HepG2 (cell line): Measurements from ENCODE around the gene MST1. TPM values are rescaled to one million over a fixed set of nuclear protein-coding genes. Genes with fewer than 3 reads are reported as not detected.

Experiments used
- CCDC6 ChIP-seq: sonication (generic); formaldehyde crosslinking; IDR thresholded peaks from 2 replicates; pipeline ENCODE4 v1.8.1; 2022; ENCODE audit warnings: mild to moderate bottlenecking, missing genetic modification reagents, moderate library complexity
- CENPX ChIP-seq: sonication (generic); formaldehyde crosslinking; IDR thresholded peaks from 2 replicates; pipeline ENCODE4 v1.9.0; 2021; ENCODE audit warnings: mild to moderate bottlenecking, missing genetic modification reagents, moderate library complexity
- DPF2 ChIP-seq: sonication (generic); formaldehyde crosslinking; IDR thresholded peaks from 2 replicates; pipeline ENCODE4 v1.4.0; 2020; ENCODE audit warnings: mild to moderate bottlenecking, low read depth, missing genetic modification reagents, borderline replicate concordance
- HHEX ChIP-seq: IDR thresholded peaks from 2 replicates; pipeline ENCODE4 v1.6.1; 2016; ENCODE audit warnings: control low read depth
- HNRNPH1 ChIP-seq: fragments of 200-400 bp; formaldehyde crosslinking; optimal IDR thresholded peaks from 2 replicates; pipeline ENCODE3; 2017; ENCODE audit warnings: mild to moderate bottlenecking, low read depth, low read length
- MLLT10 ChIP-seq: sonication (generic); formaldehyde crosslinking; IDR thresholded peaks from 2 replicates; pipeline ENCODE4 v1.4.0; 2020; ENCODE audit warnings: missing genetic modification reagents
- RFX3 ChIP-seq: IDR thresholded peaks from 2 replicates; pipeline ENCODE4 v1.6.1; 2016; ENCODE audit warnings: missing biosample characterization, missing genetic modification reagents
- SETDB1 ChIP-seq: sonication (generic); formaldehyde crosslinking; IDR thresholded peaks from 2 replicates; pipeline ENCODE4 v1.5.1; 2020; ENCODE audit warnings: missing genetic modification reagents, mild to moderate bottlenecking, borderline replicate concordance
- SMARCC2 ChIP-seq: fragments of 450-650 bp; IDR thresholded peaks from 2 replicates; pipeline ENCODE4 v1.6.1; 2017; ENCODE audit warnings: antibody characterized with exemption, mild to moderate bottlenecking
- SP1 ChIP-seq, 2 experiments: fragments of 450-650 bp in 1 of 2; sonication (generic) in 1 of 2; formaldehyde crosslinking in 1 of 2; IDR thresholded peaks; 2 replicates each; pipeline versions ENCODE4 v1.4.0 to v1.6.1; 2016 to 2020; ENCODE audit warnings: missing genetic modification reagents in 1 of 2
- TARDBP ChIP-seq: sonication (generic); formaldehyde crosslinking; IDR thresholded peaks from 2 replicates; pipeline ENCODE4 v1.8.0; 2022; ENCODE audit warnings: mild to moderate bottlenecking, missing genetic modification reagents
- USF2 ChIP-seq, 2 experiments: sonication (generic) in 1 of 2; formaldehyde crosslinking in 1 of 2; IDR thresholded peaks; 2 replicates each; pipeline versions ENCODE4 v1.5.1 to v1.6.1; 2011 to 2020; ENCODE audit warnings: borderline replicate concordance in 1 of 2, low read depth in 1 of 2, low read length in 1 of 2, mild to moderate bottlenecking in 1 of 2, missing genetic modification reagents in 1 of 2, moderate library complexity in 1 of 2
- ZBTB26 ChIP-seq: IDR thresholded peaks from 2 replicates; pipeline ENCODE4 v1.6.1; 2016; ENCODE audit warnings: missing compliant biosample characterization, missing genetic modification reagents, borderline replicate concordance
- ZBTB39 ChIP-seq: sonication (generic); formaldehyde crosslinking; IDR thresholded peaks from 2 replicates; pipeline ENCODE4 v1.5.0; 2020; ENCODE audit warnings: missing genetic modification reagents
- ZIK1 ChIP-seq: sonication (generic); formaldehyde crosslinking; IDR thresholded peaks from 2 replicates; pipeline ENCODE4 v1.5.0; 2020; ENCODE audit warnings: mild to moderate bottlenecking, low read depth, missing genetic modification reagents, borderline replicate concordance
- ZKSCAN8 ChIP-seq: IDR thresholded peaks from 2 replicates; pipeline ENCODE4 v1.6.1; 2016; ENCODE audit warnings: borderline replicate concordance, missing genetic modification reagents, missing compliant biosample characterization
- ZNF24 ChIP-seq: fragments of 450-650 bp; IDR thresholded peaks from 2 replicates; pipeline ENCODE4 v1.6.1; 2017; ENCODE audit warnings: antibody characterized with exemption, mild to moderate bottlenecking
- ZNF317 ChIP-seq: sonication (generic); formaldehyde crosslinking; IDR thresholded peaks from 2 replicates; pipeline ENCODE4 v1.5.0; 2020; ENCODE audit warnings: mild to moderate bottlenecking, missing genetic modification reagents
- ZNF335 ChIP-seq: sonication (generic); formaldehyde crosslinking; IDR thresholded peaks from 2 replicates; pipeline ENCODE4 v1.4.0; 2020; ENCODE audit warnings: missing genetic modification reagents
- ZNF431 ChIP-seq: sonication (generic); formaldehyde crosslinking; IDR thresholded peaks from 2 replicates; pipeline ENCODE4 v1.9.0; 2022; ENCODE audit warnings: missing genetic modification reagents, low read depth, mild to moderate bottlenecking, borderline replicate concordance
- ZNF44 ChIP-seq: sonication (generic); formaldehyde crosslinking; IDR thresholded peaks from 2 replicates; pipeline ENCODE4 v1.5.1; 2020; ENCODE audit warnings: mild to moderate bottlenecking, missing genetic modification reagents
- ZNF510 ChIP-seq: sonication (generic); formaldehyde crosslinking; IDR thresholded peaks from 2 replicates; pipeline ENCODE4 v1.4.0; 2020; ENCODE audit warnings: low read depth, mild to moderate bottlenecking, missing genetic modification reagents
- ZNF780A ChIP-seq: sonication (generic); formaldehyde crosslinking; IDR thresholded peaks from 2 replicates; pipeline ENCODE4 v1.8.0; 2022; ENCODE audit warnings: mild to moderate bottlenecking, missing genetic modification reagents, moderate library complexity
- polyA plus RNA-seq, 8 experiments: library from polyadenylated mRNA; depleted of rRNA in 3 of 8; stranded (reverse) in 7 of 8; unstranded in 1 of 8; fragments of >200 nt; fragmentation: Illumina TruSeq in 4 of 8; extraction: Trizol in 4 of 8; gene quantifications; 2 replicates each; pipeline versions ENCODE4 v1.2.1 to v1.2.3, GENCODE V29; 2011 to 2016; ENCODE audit warnings: low read depth in 4 of 8, missing spikeins in 1 of 8, mixed read lengths in 1 of 8; ENCODE audit not compliant: insufficient read depth in 1 of 8
- total RNA-seq, 5 experiments: library from RNA; depleted of rRNA; stranded (reverse); fragments of >200 nt; fragmentation: Illumina TruSeq; extraction: Trizol; gene quantifications; 2 replicates each; pipeline ENCODE4 v1.2.3, GENCODE V29; 2016; ENCODE audit warnings: low read depth in 1 of 5

MST1 gene
- total and polyA plus RNA-seq, 2 of the 13 experiments (the other 11 are each of a cell fraction or from before 2014, with no cell fraction given), result 189 to 452 TPM

- TF ChIP-seq ZNF780A (CRISPR knock-in tag) (peak; percentile 74), ZBTB26 (CRISPR knock-in tag) (peak; percentile 68; the same call in 1 of the 2 replicates), ZNF335 (0 out of 2 replicates have a peak, but pooled peaks have one; percentile 25), ZBTB39 (CRISPR knock-in tag) (0 out of 2 replicates have a peak, but pooled peaks have one; percentile 31), CCDC6 (CRISPR knock-in tag) (peak; percentile 89), ZNF510 (peak; percentile 32; the same call in 1 of the 2 replicates), SMARCC2 (no peak), MLLT10 (CRISPR knock-in tag) (no peak), HNRNPH1 (peak; percentile 14), DPF2 (CRISPR knock-in tag) (no peak), CENPX (CRISPR knock-in tag) (no peak), ZNF431 (no peak; the same call in 1 of the 2 replicates), USF2 (IDR thresholded peaks at IDR 0.05; ENCODE audit: low read depth, low read length) (no peak), USF2 (CRISPR knock-in tag; IDR thresholded peaks at IDR 0.05; ENCODE audit: borderline replicate concordance) (no peak), SETDB1 (no peak), ZKSCAN8 (CRISPR knock-in tag) (peak; percentile 50; the same call in 1 of the 2 replicates), ZNF24 (no peak), TARDBP (CRISPR knock-in tag) (0 out of 2 replicates have a peak, but pooled peaks have one; percentile 28), HHEX (CRISPR knock-in tag) (no peak), ZIK1 (CRISPR knock-in tag) (no peak), ZNF317 (CRISPR knock-in tag) (peak; percentile 36; the same call in 1 of the 2 replicates), ZNF44 (CRISPR knock-in tag) (0 out of 2 replicates have a peak, but pooled peaks have one; percentile 15), RFX3 (no peak), SP1 (IDR thresholded peaks at IDR 0.05) (no peak), SP1 (CRISPR knock-in tag; IDR thresholded peaks at IDR 0.05) (peak; percentile 77)
Observed at GRCh38 chr3:49673715-49674496, 15.4 kb downstream of the MST1 start, which contains the start of gene APEH (continued).
